HL-60 (cell line): ENCODE data around the gene SLC8B1.

Experiments
- DNase-seq, 2 experiments: peaks; one replicate each; pipeline ENCODE4 v3.0.0-alpha.2; 2010 to 2020; ENCODE audit warnings: low read depth in 1 of 2, low spot score in 1 of 2
- H3K27ac ChIP-seq: fragments of 250-450 bp; sonication (Bioruptor Pico); replicated peaks from 2 replicates; pipeline ENCODE4 v1.5.1; 2020; ENCODE audit warnings: mild to moderate bottlenecking, moderate library complexity
- H3K27me3 ChIP-seq: fragments of 250-450 bp; sonication (Bioruptor Pico); 2 replicates; pipeline ENCODE4 v1.5.1; 2021; ENCODE audit warnings: mild to moderate bottlenecking, moderate library complexity; ENCODE audit not compliant: insufficient read depth, poor library complexity, severe bottlenecking
- H3K4me3 ChIP-seq: replicated peaks from 2 replicates; pipeline ENCODE4 v1.5.1; 2011; ENCODE audit warnings: mild to moderate bottlenecking, control low read depth, low read length; ENCODE audit not compliant: insufficient read depth
- CTCF ChIP-seq: IDR thresholded peaks from one replicate; pipeline ENCODE4 v1.5.1; 2011; ENCODE audit warnings: low read length, control low read depth, inconsistent platforms; ENCODE audit not compliant: insufficient read depth
- GABPA ChIP-seq: IDR thresholded peaks from 2 replicates; pipeline ENCODE4 v1.6.1; 2012; ENCODE audit warnings: low read depth
- POLR2AphosphoS5 ChIP-seq: IDR thresholded peaks from 2 replicates; pipeline ENCODE4 v1.6.1; 2012; ENCODE audit warnings: low read depth
- REST ChIP-seq: IDR thresholded peaks from 2 replicates; pipeline ENCODE4 v1.6.1; 2012; ENCODE audit warnings: low read depth; ENCODE audit not compliant: insufficient replicate concordance
- SPI1 ChIP-seq: IDR thresholded peaks from 2 replicates; pipeline ENCODE4 v1.6.1; 2012; ENCODE audit warnings: low read depth, mild to moderate bottlenecking, borderline replicate concordance

The SLC8B1 gene

GRCh38 chr12:113293100-113293499, 41.8 kb downstream of the SLC8B1 start:
- no peaks in the 10 kb centered on the region for H3K27me3 ChIP-seq
- TF ChIP-seq POLR2AphosphoS5 (no peak), REST (no peak), CTCF (no peak), SPI1 (no peak), GABPA (no peak)
- no peak for DNase-seq

GRCh38 chr12:113292547-113292946, 42.4 kb downstream of the SLC8B1 start:
- no peak overlapping the region for H3K27ac ChIP-seq

More at GRCh38 chr12:113293100-113293499, 41.8 kb downstream of the SLC8B1 start:
- H3K27ac ChIP-seq, result no peak overlapping the region
- no peak overlapping the region for H3K4me3 ChIP-seq

GRCh38 chr12:113292091-113292490, 42.8 kb downstream of the SLC8B1 start:
- Histone ChIP-seq H3K27ac (no peak overlapping the region), H3K4me3 (no peak overlapping the region), H3K27me3 (no peaks in the 10 kb centered on the region)
- no peak for TF ChIP-seq GABPA
- TF ChIP-seq POLR2AphosphoS5, result no peak
- TF ChIP-seq REST, result no peak
- TF ChIP-seq SPI1, result no peak
- no peak for TF ChIP-seq CTCF
- no peak for DNase-seq

More at GRCh38 chr12:113292547-113292946, 42.4 kb downstream of the SLC8B1 start:
- Histone ChIP-seq H3K27me3 (no peaks in the 10 kb centered on the region), H3K4me3 (no peak overlapping the region)
- no peak for DNase-seq
- TF ChIP-seq SPI1, result no peak
- TF ChIP-seq CTCF, result no peak
- no peak for TF ChIP-seq POLR2AphosphoS5
- no peak for TF ChIP-seq GABPA
- TF ChIP-seq REST, result no peak
